GM23338 (cell line): ENCODE results near the gene TBCD.

Experiments used
- EZH2 ChIP-seq: fragments of 200-600 bp; sonication (generic); IDR thresholded peaks from one replicate; pipeline ENCODE4 v1.8.0; 2017; ENCODE audit warnings: antibody characterized with exemption, mild to moderate bottlenecking, low read depth; ENCODE audit not compliant: unreplicated experiment
- EZH2phosphoT487 ChIP-seq: fragments of 200-600 bp; sonication (generic); IDR thresholded peaks from one replicate; pipeline ENCODE4 v1.8.1; 2018; ENCODE audit warnings: antibody characterized with exemption; ENCODE audit not compliant: unreplicated experiment
- JUNB ChIP-seq: IDR thresholded peaks from one replicate; pipeline ENCODE4 v1.6.1; 2016; ENCODE audit warnings: antibody characterized with exemption; ENCODE audit not compliant: unreplicated experiment
- TF ChIP-seq, protein P1 (sequence below), 2 experiments: fragments of 200-600 bp in 1 of 2; sonication (generic) in 1 of 2; conservative IDR thresholded peaks; 2 replicates each; pipeline versions ENCODE4 v1.5.1 to v1.6.1; 2016 to 2017; ENCODE audit warnings: antibody characterized with exemption in 2 of 2, low read depth in 2 of 2, mild to moderate bottlenecking in 2 of 2, moderate library complexity in 1 of 2
- TF ChIP-seq, protein P2 (sequence below): IDR thresholded peaks from one replicate; pipeline ENCODE4 v1.6.1; 2018; ENCODE audit warnings: antibody characterized with exemption; ENCODE audit not compliant: unreplicated experiment

DNA sequence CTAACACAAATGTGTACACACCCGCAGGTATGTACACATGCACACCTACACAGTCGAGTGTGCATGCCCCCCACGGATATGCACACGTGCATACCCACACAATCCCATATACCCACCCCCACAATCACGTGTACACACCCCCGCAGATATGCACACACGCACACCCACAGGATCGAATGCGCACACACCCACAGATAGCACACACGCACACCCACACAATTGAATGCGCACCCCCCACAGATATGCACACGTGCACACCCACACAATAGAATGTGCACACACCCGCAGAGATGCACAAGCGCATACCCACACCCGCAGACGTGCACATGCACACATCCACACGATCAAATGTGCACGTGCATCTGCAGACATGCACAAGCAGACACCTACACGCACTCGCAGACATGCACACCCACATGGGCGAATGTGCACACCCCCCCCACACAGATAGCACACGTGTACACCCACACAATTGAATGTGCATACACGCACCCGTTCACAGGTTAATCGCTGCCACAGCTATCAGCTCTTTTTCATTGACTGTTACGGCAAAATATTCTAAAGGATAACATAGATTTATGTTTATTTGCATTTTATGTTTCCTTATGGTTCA is 77.1 kb downstream of the TBCD start:
- TF ChIP-seq, protein P1, sequence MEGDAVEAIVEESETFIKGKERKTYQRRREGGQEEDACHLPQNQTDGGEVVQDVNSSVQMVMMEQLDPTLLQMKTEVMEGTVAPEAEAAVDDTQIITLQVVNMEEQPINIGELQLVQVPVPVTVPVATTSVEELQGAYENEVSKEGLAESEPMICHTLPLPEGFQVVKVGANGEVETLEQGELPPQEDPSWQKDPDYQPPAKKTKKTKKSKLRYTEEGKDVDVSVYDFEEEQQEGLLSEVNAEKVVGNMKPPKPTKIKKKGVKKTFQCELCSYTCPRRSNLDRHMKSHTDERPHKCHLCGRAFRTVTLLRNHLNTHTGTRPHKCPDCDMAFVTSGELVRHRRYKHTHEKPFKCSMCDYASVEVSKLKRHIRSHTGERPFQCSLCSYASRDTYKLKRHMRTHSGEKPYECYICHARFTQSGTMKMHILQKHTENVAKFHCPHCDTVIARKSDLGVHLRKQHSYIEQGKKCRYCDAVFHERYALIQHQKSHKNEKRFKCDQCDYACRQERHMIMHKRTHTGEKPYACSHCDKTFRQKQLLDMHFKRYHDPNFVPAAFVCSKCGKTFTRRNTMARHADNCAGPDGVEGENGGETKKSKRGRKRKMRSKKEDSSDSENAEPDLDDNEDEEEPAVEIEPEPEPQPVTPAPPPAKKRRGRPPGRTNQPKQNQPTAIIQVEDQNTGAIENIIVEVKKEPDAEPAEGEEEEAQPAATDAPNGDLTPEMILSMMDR (conservative IDR thresholded peaks at IDR 0.05; ENCODE audit: low read depth in 2 of 2), result no peak
- TF ChIP-seq, protein P2, sequence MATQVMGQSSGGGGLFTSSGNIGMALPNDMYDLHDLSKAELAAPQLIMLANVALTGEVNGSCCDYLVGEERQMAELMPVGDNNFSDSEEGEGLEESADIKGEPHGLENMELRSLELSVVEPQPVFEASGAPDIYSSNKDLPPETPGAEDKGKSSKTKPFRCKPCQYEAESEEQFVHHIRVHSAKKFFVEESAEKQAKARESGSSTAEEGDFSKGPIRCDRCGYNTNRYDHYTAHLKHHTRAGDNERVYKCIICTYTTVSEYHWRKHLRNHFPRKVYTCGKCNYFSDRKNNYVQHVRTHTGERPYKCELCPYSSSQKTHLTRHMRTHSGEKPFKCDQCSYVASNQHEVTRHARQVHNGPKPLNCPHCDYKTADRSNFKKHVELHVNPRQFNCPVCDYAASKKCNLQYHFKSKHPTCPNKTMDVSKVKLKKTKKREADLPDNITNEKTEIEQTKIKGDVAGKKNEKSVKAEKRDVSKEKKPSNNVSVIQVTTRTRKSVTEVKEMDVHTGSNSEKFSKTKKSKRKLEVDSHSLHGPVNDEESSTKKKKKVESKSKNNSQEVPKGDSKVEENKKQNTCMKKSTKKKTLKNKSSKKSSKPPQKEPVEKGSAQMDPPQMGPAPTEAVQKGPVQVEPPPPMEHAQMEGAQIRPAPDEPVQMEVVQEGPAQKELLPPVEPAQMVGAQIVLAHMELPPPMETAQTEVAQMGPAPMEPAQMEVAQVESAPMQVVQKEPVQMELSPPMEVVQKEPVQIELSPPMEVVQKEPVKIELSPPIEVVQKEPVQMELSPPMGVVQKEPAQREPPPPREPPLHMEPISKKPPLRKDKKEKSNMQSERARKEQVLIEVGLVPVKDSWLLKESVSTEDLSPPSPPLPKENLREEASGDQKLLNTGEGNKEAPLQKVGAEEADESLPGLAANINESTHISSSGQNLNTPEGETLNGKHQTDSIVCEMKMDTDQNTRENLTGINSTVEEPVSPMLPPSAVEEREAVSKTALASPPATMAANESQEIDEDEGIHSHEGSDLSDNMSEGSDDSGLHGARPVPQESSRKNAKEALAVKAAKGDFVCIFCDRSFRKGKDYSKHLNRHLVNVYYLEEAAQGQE, result no peak
- no peak for TF ChIP-seq JUNB
- TF ChIP-seq EZH2phosphoT487, result no peak
- TF ChIP-seq EZH2, result no peak
